Measurements from ENCODE around the gene WDR17. TPM values are rescaled to one million over a fixed set of nuclear protein-coding genes. Genes with fewer than 3 reads are reported as not detected.

Gene WDR17
- total and polyA plus RNA-seq, 4 donors, result 0.81 to 7.5 (median 3.1) TPM

DNA sequence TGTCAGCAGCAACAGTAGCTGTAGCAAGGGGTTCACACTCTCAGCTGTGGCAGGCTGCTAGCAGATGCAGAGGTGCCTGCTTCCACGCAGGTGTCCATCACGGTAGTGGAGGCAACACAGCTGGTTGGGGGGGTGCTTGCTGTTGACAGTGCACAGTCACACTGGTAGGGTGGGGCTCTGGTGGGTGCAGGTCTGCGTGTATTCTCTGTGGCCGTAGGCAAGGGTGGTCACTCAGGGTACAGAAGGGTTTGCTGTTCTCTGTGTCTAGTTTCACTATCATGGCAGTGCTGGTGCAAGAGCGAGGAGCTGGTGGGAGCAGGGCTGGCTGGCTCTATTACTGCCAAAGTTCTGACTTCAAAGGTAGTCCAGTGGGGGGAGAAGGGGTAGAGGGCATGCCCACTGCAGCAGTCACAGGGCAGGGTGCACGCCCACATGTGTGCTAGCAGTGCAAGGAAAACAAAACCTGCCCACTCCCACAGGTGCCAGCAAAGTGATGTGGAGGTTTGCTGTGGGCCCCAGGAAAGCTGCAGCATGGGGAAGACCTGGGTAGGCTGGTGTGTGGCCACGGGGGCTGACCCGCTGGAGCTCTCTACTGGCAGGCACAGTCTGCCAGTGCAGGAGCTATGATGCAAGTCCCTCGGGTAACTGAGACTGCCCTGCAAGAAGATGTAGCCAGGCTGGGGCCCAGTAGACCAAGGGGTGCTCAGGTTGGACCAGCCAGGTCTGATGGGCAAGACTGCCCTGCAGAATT is 21.6 kb upstream of the WDR17 start:
- no peak overlapping the region for H3K27ac ChIP-seq (ENCODE audit: low read depth in 1 of 2, low read length in 1 of 2)
- DNase-seq (no peak), ATAC-seq (ENCODE audit: insufficient read depth, low FRiP score) (no peak)
- H3K4me3 ChIP-seq, result no peak overlapping the region
- peaks cover 0 to 6% (median 0%) of the 10 kb centered on the region in 4 donors for H3K9me3 ChIP-seq (ENCODE audit: control insufficient read depth in 4 of 4, insufficient read depth in 3 of 4, low read length in 3 of 4)
- no peaks in the 10 kb centered on the region for H3K36me3 ChIP-seq (ENCODE audit: control insufficient read depth in 4 of 4, insufficient read depth in 4 of 4, low read length in 4 of 4)
- no peak for TF ChIP-seq CTCF (IDR thresholded peaks at IDR 0.05; ENCODE audit: control extremely low read depth, extremely low read depth)
- WGBS, 2 donors, result 63 to 74% methylated on average over 9 of the region's 9 CpGs
- H3K4me1 ChIP-seq (ENCODE audit: control insufficient read depth in 5 of 5, insufficient read depth in 5 of 5, low read length in 5 of 5), result peaks cover 0 to 9% (median 0%) of the 10 kb centered on the region in 5 donors
- no peaks in the 10 kb centered on the region for H3K27me3 ChIP-seq (ENCODE audit: control insufficient read depth in 3 of 3, insufficient read depth in 3 of 3, low read length in 2 of 3)
- H3K9ac ChIP-seq (ENCODE audit: insufficient read depth in 1 of 2, low read length in 2 of 2), result no peak overlapping the region

- Histone ChIP-seq H3K27me3 (ENCODE audit: control insufficient read depth in 3 of 3, insufficient read depth in 3 of 3, low read length in 2 of 3) (no peaks in the 10 kb centered on the region), H3K9me3 (ENCODE audit: control insufficient read depth in 4 of 4, insufficient read depth in 3 of 4, low read length in 3 of 4) (peaks cover 0 to under 1% (median 0%) of the 10 kb centered on the region in 4 donors), H3K9ac (ENCODE audit: insufficient read depth in 1 of 2, low read length in 2 of 2) (no peak overlapping the region), H3K4me3 (no peak overlapping the region), H3K4me1 (ENCODE audit: control insufficient read depth in 5 of 5, insufficient read depth in 5 of 5, low read length in 5 of 5) (peaks cover 0 to 9% (median 0%) of the 10 kb centered on the region in 5 donors), H3K36me3 (ENCODE audit: control insufficient read depth in 4 of 4, insufficient read depth in 4 of 4, low read length in 4 of 4) (no peaks in the 10 kb centered on the region), H3K27ac (ENCODE audit: low read depth in 1 of 2, low read length in 1 of 2) (no peak overlapping the region)
- TF ChIP-seq CTCF (IDR thresholded peaks at IDR 0.05; ENCODE audit: control extremely low read depth, extremely low read depth), result no peak
- no peak for ATAC-seq (ENCODE audit: insufficient read depth, low FRiP score)
- peak; percentile 40 to 66 (median 43) for DNase-seq
- WGBS, 2 donors, result 52 to 65% methylated on average over 4 of the region's 4 CpGs
These were observed 21.1 kb upstream of the WDR17 start for GRCh38 chr4:176044589-176044951.

- TF ChIP-seq CTCF (IDR thresholded peaks at IDR 0.05; ENCODE audit: control extremely low read depth, extremely low read depth), result no peak
- DNase-seq, result no peak
- Histone ChIP-seq H3K4me1 (ENCODE audit: control insufficient read depth in 5 of 5, insufficient read depth in 5 of 5, low read length in 5 of 5) (peaks cover 0 to 9% (median 0%) of the 10 kb centered on the region in 5 donors), H3K27me3 (ENCODE audit: control insufficient read depth in 3 of 3, insufficient read depth in 3 of 3, low read length in 2 of 3) (no peaks in the 10 kb centered on the region), H3K9ac (ENCODE audit: insufficient read depth in 1 of 2, low read length in 2 of 2) (no peak overlapping the region), H3K27ac (ENCODE audit: low read depth in 1 of 2, low read length in 1 of 2) (no peak overlapping the region), H3K4me3 (no peak overlapping the region), H3K36me3 (ENCODE audit: control insufficient read depth in 4 of 4, insufficient read depth in 4 of 4, low read length in 4 of 4) (no peaks in the 10 kb centered on the region), H3K9me3 (ENCODE audit: control insufficient read depth in 4 of 4, insufficient read depth in 3 of 4, low read length in 3 of 4) (no peaks in the 10 kb centered on the region)
- no peak for ATAC-seq (ENCODE audit: insufficient read depth, low FRiP score)
- 84 to 89% methylated on average over 4 of the region's 4 CpGs for WGBS, 2 donors
These were observed 17.0 kb upstream of the WDR17 start for GRCh38 chr4:176048631-176049030.

Measured in lung (tissue), 12 donors.